ENCODE data around the gene HOXA5. TPM values are rescaled to one million over a fixed set of nuclear protein-coding genes. Genes with fewer than 3 reads are reported as not detected.

HOXA5 gene
- total and polyA plus RNA-seq, 10 of the 15 experiments (the other 5 are each of a cell fraction or from before 2014, with no cell fraction given): 0.05 to 0.13 TPM; not detected in 8

DNA sequence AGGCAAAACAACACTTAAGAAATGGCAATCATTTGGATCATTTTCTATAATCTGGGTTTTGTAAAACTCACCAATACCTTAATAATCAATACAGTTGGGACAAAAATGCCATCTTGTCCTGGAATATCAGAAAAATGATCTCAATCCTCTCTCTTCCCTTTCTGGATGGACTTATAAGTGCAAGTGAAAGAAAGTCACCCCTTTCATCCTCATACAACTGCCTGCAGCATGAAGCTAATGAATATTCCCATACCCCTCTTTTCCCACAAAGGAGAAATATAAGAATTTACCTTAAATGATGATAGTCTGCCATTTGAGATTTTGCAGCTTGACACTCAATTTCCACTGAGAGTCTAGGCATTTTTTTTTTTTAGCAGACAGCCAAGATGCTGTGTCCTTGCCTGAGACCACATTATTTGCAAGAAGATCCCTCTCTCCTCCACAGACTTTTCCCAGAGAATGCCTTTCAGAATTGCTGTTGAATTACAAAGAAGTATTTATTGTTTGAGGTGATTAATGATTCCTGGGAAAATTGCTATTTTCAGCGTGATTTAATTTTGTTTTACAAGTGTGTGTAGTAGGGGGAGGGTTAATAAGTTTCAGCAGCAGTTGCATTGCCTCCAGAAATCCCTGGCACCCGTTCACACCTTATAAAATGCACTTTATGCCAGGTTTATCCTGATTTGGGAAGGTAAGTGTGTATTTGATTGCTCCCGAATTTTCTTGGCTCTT, 16.7 kb downstream of the HOXA5 start:
- TF ChIP-seq CEBPB (IDR thresholded peaks at IDR 0.05; ENCODE audit: borderline replicate concordance in 1 of 2, low read depth in 2 of 2, low read length in 2 of 2) (no peak), SREBF2 (IDR thresholded peaks at IDR 0.05; ENCODE audit: low read length) (no peak)
- Histone ChIP-seq H4K20me1 (ENCODE audit: control insufficient read depth, insufficient read depth) (no peaks in the 10 kb centered on the region), H3K79me2 (ENCODE audit: control insufficient read depth, insufficient read depth, low read length) (no peaks in the 10 kb centered on the region), H3K9ac (ENCODE audit: control insufficient read depth, insufficient read depth, low read length) (no peak overlapping the region), H3K4me2 (ENCODE audit: control insufficient read depth, insufficient read depth) (no peak overlapping the region), H3K4me3 (no peak overlapping the region), H3K9me3 (replicated peaks; ENCODE audit: control insufficient read depth, insufficient read depth, low read length) (no peaks in the 10 kb centered on the region; the same call in 2 of the 3 replicates), H2AFZ (ENCODE audit: control insufficient read depth, low read depth, low read length) (no peak overlapping the region), H3K27me3 (replicated peaks in 1 of 2; ENCODE audit: control insufficient read depth in 2 of 2, insufficient read depth in 2 of 2, low read length in 1 of 2) (peaks cover 0 to 2% of the 10 kb centered on the region in 2 experiments; a peak in 3 of 4 replicates), H3K27ac (ENCODE audit: control insufficient read depth, insufficient read depth) (no peak overlapping the region), H3K36me3 (ENCODE audit: control insufficient read depth in 2 of 2, insufficient read depth in 2 of 2, low read length in 1 of 2) (no peaks in the 10 kb centered on the region), H3K4me1 (ENCODE audit: control insufficient read depth, insufficient read depth, low read length) (no peaks in the 10 kb centered on the region)
- ChIA-PET RAD21 (ENCODE audit: unreplicated experiment) (no interaction called here), SMC1A (ENCODE audit: uncharacterized antibody, unreplicated experiment) (no interaction called here), POLR2A (no interaction called here), CTCF (interaction anchor here (0.6 to 0.7 kb wide), 2 partner anchors 80 to 444 kb away, joined by 3 read pairs; no protein-coding TSS in a partner anchor)
- BruUV-seq (replicated peaks): no TSS peak
- in situ Hi-C loops (cut with MboI): no loop called here
- intact Hi-C loops (cut with micrococcal nuclease; ENCODE audit: unreplicated experiment): no loop called here
- ATAC-seq (no peak), DNase-seq (ENCODE audit: low read depth, low spot score) (no peak), FAIRE-seq (no peak)
- WGBS (ENCODE audit: insufficient coverage, insufficient replicate concordance, low lambda C conversion rate, missing lambda C conversion rate): 2% methylated on average over 3 of the region's 3 CpGs

- POLR2A ChIA-PET: no interaction called here
- H4K20me1 ChIP-seq (ENCODE audit: control insufficient read depth, insufficient read depth): no peaks in the 10 kb centered on the region
- BruUV-seq (replicated peaks): no TSS peak
- no peak overlapping the region for H3K9ac ChIP-seq (ENCODE audit: control insufficient read depth, insufficient read depth, low read length)
- H3K27ac ChIP-seq (ENCODE audit: control insufficient read depth, insufficient read depth): no peak overlapping the region
- intact Hi-C loops (cut with micrococcal nuclease; ENCODE audit: unreplicated experiment): no loop called here
- no peak overlapping the region for H3K4me3 ChIP-seq
- ATAC-seq: no peak
- no peak overlapping the region for H2AFZ ChIP-seq (ENCODE audit: control insufficient read depth, low read depth, low read length)
- 57% methylated on average over 5 of the region's 5 CpGs for WGBS (ENCODE audit: insufficient coverage, insufficient replicate concordance, low lambda C conversion rate, missing lambda C conversion rate)
- peaks cover 0 to 2% of the 10 kb centered on the region in 2 experiments; a peak in 3 of 4 replicates for H3K27me3 ChIP-seq (replicated peaks in 1 of 2; ENCODE audit: control insufficient read depth in 2 of 2, insufficient read depth in 2 of 2, low read length in 1 of 2)
- CTCF ChIA-PET: no interaction called here
- RAD21 ChIA-PET (ENCODE audit: unreplicated experiment): no interaction called here
- H3K4me1 ChIP-seq (ENCODE audit: control insufficient read depth, insufficient read depth, low read length): no peaks in the 10 kb centered on the region
- DNase-seq (ENCODE audit: low read depth, low spot score): no peak
- in situ Hi-C loops (cut with MboI): no loop called here
- no peaks in the 10 kb centered on the region for H3K36me3 ChIP-seq (ENCODE audit: control insufficient read depth in 2 of 2, insufficient read depth in 2 of 2, low read length in 1 of 2)
- no peaks in the 10 kb centered on the region for H3K9me3 ChIP-seq (replicated peaks; ENCODE audit: control insufficient read depth, insufficient read depth, low read length)
- H3K79me2 ChIP-seq (ENCODE audit: control insufficient read depth, insufficient read depth, low read length): no peaks in the 10 kb centered on the region
- SMC1A ChIA-PET (ENCODE audit: uncharacterized antibody, unreplicated experiment): no interaction called here
- no peak overlapping the region for H3K4me2 ChIP-seq (ENCODE audit: control insufficient read depth, insufficient read depth)
- no peak for FAIRE-seq
- TF ChIP-seq YBX1 (IDR thresholded peaks at IDR 0.05) (no peak), TCF7 (IDR thresholded peaks at IDR 0.05; ENCODE audit: borderline replicate concordance) (no peak), CREB1 (IDR thresholded peaks at IDR 0.05; ENCODE audit: low read depth) (no peak), KAT2A (conservative IDR thresholded peaks at IDR 0.05; ENCODE audit: control insufficient read depth, low read depth, low read length) (no peak), RB1 (IDR thresholded peaks at IDR 0.05; ENCODE audit: borderline replicate concordance) (no peak), RCOR1 (conservative IDR thresholded peaks at IDR 0.05; ENCODE audit: low read depth, low read length) (no peak), TARDBP (IDR thresholded peaks at IDR 0.05; ENCODE audit: borderline replicate concordance) (no peak), HSF1 (IDR thresholded peaks at IDR 0.05; ENCODE audit: low read depth, low read length) (no peak), CEBPZ (IDR thresholded peaks at IDR 0.05; ENCODE audit: low read depth, low read length) (no peak), SMARCA5 (IDR thresholded peaks at IDR 0.05) (no peak), MTA2 (IDR thresholded peaks at IDR 0.05; ENCODE audit: low read depth) (no peak), MYB (IDR thresholded peaks at IDR 0.05; ENCODE audit: borderline replicate concordance, low read depth, low read length) (no peak)
Observed at GRCh38 chr7:27125986-27126394, 17.5 kb downstream of the HOXA5 start.
